GM20431 (cell line): ENCODE data around the gene RNF217.
"Not testable (repeated sequence)": the region's sequence is repeated elsewhere in the genome, so short reads cannot be mapped to it uniquely, and the experiment has no call there.

Experiments
- in situ Hi-C: fragments of 300-500 bp; cut with MseI, MboI; formaldehyde crosslinking; loops from one replicate; pipeline ENCODE4 v1.15.0; 2020; ENCODE audit warnings: low sequenced_read_pairs; ENCODE audit not compliant: unreplicated experiment

Gene RNF217

GRCh38 chr6:125008957-125009356 is 46.7 kb downstream of the RNF217 start:
- in situ Hi-C loops: no loop called here

GRCh38 chr6:125009578-125009977 is 47.3 kb downstream of the RNF217 start:
- in situ Hi-C loops: no loop called here

- in situ Hi-C loops: no loop called here
Measured at GRCh38 chr6:125013938-125014660, 51.9 kb downstream of the RNF217 start.

- in situ Hi-C loops: no loop called here
Measured at GRCh38 chr6:125014661-125014957, 52.4 kb downstream of the RNF217 start.

- in situ Hi-C loops: no loop called here
Measured at GRCh38 chr6:125015152-125015551, 52.9 kb downstream of the RNF217 start.

GRCh38 chr6:125018136-125018535 is 55.9 kb downstream of the RNF217 start:
- in situ Hi-C loops: no loop called here

GRCh38 chr6:125019281-125019680 is 57.0 kb downstream of the RNF217 start:
- in situ Hi-C loops: no loop called here

GRCh38 chr6:125019918-125020317 is 57.7 kb downstream of the RNF217 start:
- in situ Hi-C loops: no loop called here

GRCh38 chr6:125020385-125020784 is 58.1 kb downstream of the RNF217 start:
- in situ Hi-C loops: no loop called here

GRCh38 chr6:125022391-125022989 is 60.3 kb downstream of the RNF217 start:
- in situ Hi-C loops: no loop called here

- in situ Hi-C loops: no loop called here
Measured at GRCh38 chr6:125025164-125025854, 63.1 kb downstream of the RNF217 start.

GRCh38 chr6:125027287-125027686 is 65.0 kb downstream of the RNF217 start:
- in situ Hi-C loops: no loop called here

- in situ Hi-C loops: no loop called here
Measured at GRCh38 chr6:125030969-125031368, 68.7 kb downstream of the RNF217 start.

GRCh38 chr6:125031385-125031784 is 69.1 kb downstream of the RNF217 start:
- in situ Hi-C loops: no loop called here

GRCh38 chr6:125034929-125035328 is 72.7 kb downstream of the RNF217 start:
- in situ Hi-C loops: not testable (repeated sequence)

- in situ Hi-C loops: not testable (repeated sequence)
Measured at GRCh38 chr6:125036486-125036885, 74.2 kb downstream of the RNF217 start.

GRCh38 chr6:125037827-125038226 is 75.6 kb downstream of the RNF217 start:
- in situ Hi-C loops: no loop called here

- in situ Hi-C loops: no loop called here
Measured at GRCh38 chr6:125038925-125039324, 76.7 kb downstream of the RNF217 start.

- in situ Hi-C loops: no loop called here
Measured at GRCh38 chr6:125041740-125042459, 79.7 kb downstream of the RNF217 start.

- in situ Hi-C loops: no loop called here
Measured at GRCh38 chr6:125044066-125044465, 81.8 kb downstream of the RNF217 start.

- in situ Hi-C loops: no loop called here
Measured at GRCh38 chr6:125044667-125045066, 82.4 kb downstream of the RNF217 start.
